IMR-90 (cell line): Measurements from ENCODE around the gene GLE1. TPM values are rescaled to one million over a fixed set of nuclear protein-coding genes. Genes with fewer than 3 reads are reported as not detected.
A peak's percentile ranks its signal among the peaks of the same experiment; 100 is the strongest.

Experiments used
- ATAC-seq: fragments of 200-7000 bp; cut with Tn5 transposase; 2 replicates; pipeline ENCODE4 v1.9.1; 2020; ENCODE audit warnings: low read depth, mild to moderate bottlenecking, moderate library complexity
- BruUV-seq: library from RNA; stranded (reverse); fragments of 400-500 nt; replicated peaks from 2 replicates; lab custom pipeline; 2021; lab: Mats Ljungman, UMichigan
- CTCF ChIA-PET: fragments of 300-600 bp; formaldehyde crosslinking; extraction: SDS; loops from one replicate; lab custom pipeline; 2021; ENCODE audit warnings: antibody characterized with exemption; lab: Yijun Ruan, JAX
- POLR2A ChIA-PET: fragments of 300-600 bp; sonication (Branson Sonifier 250); formaldehyde crosslinking; loops from one replicate; lab custom pipeline; 2022; ENCODE audit warnings: antibody characterized with exemption; ENCODE audit not compliant: unreplicated experiment; lab: Charles Lee
- DNase-seq: peaks from one replicate; pipeline ENCODE4 v3.0.0; 2013
- H2AFZ ChIP-seq: replicated peaks from 2 replicates; pipeline ENCODE3; 2013; ENCODE audit warnings: low read length, mild to moderate bottlenecking; ENCODE audit not compliant: poor library complexity
- H2AK5ac ChIP-seq: 2 replicates; pipeline ENCODE4 v1.6.1; 2013; ENCODE audit warnings: low read depth, low read length, inconsistent platforms
- H2AK9ac ChIP-seq: replicated peaks from 2 replicates; pipeline ENCODE3; 2013; ENCODE audit warnings: mild to moderate bottlenecking, low read depth, low read length, moderate library complexity; ENCODE audit not compliant: poor library complexity
- H2BK120ac ChIP-seq: 2 replicates; pipeline ENCODE4 v1.6.1; 2013; ENCODE audit warnings: low read depth, low read length, inconsistent platforms
- H2BK15ac ChIP-seq: 3 replicates; pipeline ENCODE4 v1.6.1; 2013; ENCODE audit warnings: low read depth, low read length, inconsistent platforms
- H2BK20ac ChIP-seq: 2 replicates; pipeline ENCODE4 v1.6.1; 2013; ENCODE audit warnings: low read depth, mild to moderate bottlenecking, inconsistent platforms, low read length, moderate library complexity
- H2BK5ac ChIP-seq: 2 replicates; pipeline ENCODE4 v1.6.1; 2013; ENCODE audit warnings: mild to moderate bottlenecking, low read depth, low read length, inconsistent platforms; ENCODE audit not compliant: poor library complexity, severe bottlenecking
- H3K14ac ChIP-seq: replicated peaks from 2 replicates; pipeline ENCODE4 v1.6.1; 2013; ENCODE audit warnings: low read depth, low read length, inconsistent platforms
- H3K18ac ChIP-seq: 2 replicates; pipeline ENCODE4 v1.6.1; 2013; ENCODE audit warnings: low read depth, low read length, control low read depth
- H3K23ac ChIP-seq: 2 replicates; pipeline ENCODE4 v1.6.1; 2013; ENCODE audit warnings: low read depth, low read length, inconsistent platforms
- H3K27ac ChIP-seq: 2 replicates; pipeline ENCODE4 v1.5.1; 2013; ENCODE audit warnings: mild to moderate bottlenecking, control low read depth, low read length; ENCODE audit not compliant: insufficient read depth
- H3K27me3 ChIP-seq: 2 replicates; pipeline ENCODE4 v1.6.1; 2013; ENCODE audit warnings: low read length; ENCODE audit not compliant: control insufficient read depth, insufficient read depth
- H3K36me3 ChIP-seq: 2 replicates; pipeline ENCODE4 v1.6.1; 2013; ENCODE audit warnings: low read length, mixed read lengths; ENCODE audit not compliant: control insufficient read depth, insufficient read depth
- H3K4ac ChIP-seq: 2 replicates; pipeline ENCODE4 v1.6.1; 2013; ENCODE audit warnings: low read depth, low read length, inconsistent platforms
- H3K4me1 ChIP-seq: 2 replicates; pipeline ENCODE4 v1.6.1; 2013; ENCODE audit warnings: low read length, mixed read lengths; ENCODE audit not compliant: control insufficient read depth, insufficient read depth
- H3K4me2 ChIP-seq: 2 replicates; pipeline ENCODE4 v1.6.1; 2013; ENCODE audit warnings: low read depth, mild to moderate bottlenecking, control low read depth, low read length, moderate library complexity
- H3K4me3 ChIP-seq: 2 replicates; pipeline ENCODE4 v1.5.1; 2013; ENCODE audit warnings: low read depth, mild to moderate bottlenecking, control low read depth, low read length, moderate library complexity; ENCODE audit not compliant: insufficient read depth
- H3K56ac ChIP-seq: 2 replicates; pipeline ENCODE4 v1.6.1; 2013; ENCODE audit warnings: low read length, inconsistent platforms; ENCODE audit not compliant: insufficient read depth; ENCODE audit errors: extremely low read depth
- H3K79me1 ChIP-seq, 2 experiments: 2 replicates each; pipeline ENCODE4 v1.6.1; 2013; ENCODE audit warnings: low read length in 2 of 2, inconsistent platforms in 1 of 2, low read depth in 1 of 2
- H3K9ac ChIP-seq: 2 replicates; pipeline ENCODE4 v1.6.1; 2013; ENCODE audit warnings: low read depth, low read length, control low read depth
- H3K9me1 ChIP-seq: 2 replicates; pipeline ENCODE4 v1.6.1; 2013; ENCODE audit warnings: low read length, inconsistent platforms; ENCODE audit not compliant: insufficient read depth
- H3K9me3 ChIP-seq: 2 replicates; pipeline ENCODE4 v1.6.1; 2013; ENCODE audit warnings: low read length; ENCODE audit not compliant: control insufficient read depth, insufficient read depth
- H4K20me1 ChIP-seq: 2 replicates; pipeline ENCODE4 v1.6.1; 2013; ENCODE audit warnings: low read length, inconsistent platforms; ENCODE audit not compliant: insufficient read depth
- H4K5ac ChIP-seq: 2 replicates; pipeline ENCODE4 v1.6.1; 2013; ENCODE audit warnings: mild to moderate bottlenecking, low read depth, low read length, control low read depth
- H4K8ac ChIP-seq, 2 experiments: 2 replicates each; pipeline ENCODE4 v1.6.1; 2013; ENCODE audit warnings: low read depth in 2 of 2, low read length in 2 of 2, control low read depth in 1 of 2, inconsistent platforms in 1 of 2
- H4K91ac ChIP-seq: 2 replicates; pipeline ENCODE4 v1.6.1; 2013; ENCODE audit warnings: low read depth, low read length, inconsistent platforms; ENCODE audit not compliant: insufficient read depth
- CEBPB ChIP-seq: IDR thresholded peaks from 2 replicates; pipeline ENCODE4 v1.6.1; 2012; ENCODE audit warnings: low read depth, low read length, improper control_type of control experiment
- CHD1 ChIP-seq: IDR thresholded peaks from 2 replicates; pipeline ENCODE4 v1.6.1; 2012; ENCODE audit warnings: low read depth, low read length, improper control_type of control experiment
- FOS ChIP-seq: fragments of 150-350 bp; IDR thresholded peaks from 2 replicates; pipeline ENCODE4 v1.6.1; 2016; ENCODE audit warnings: low read depth, low read length
- MAFK ChIP-seq: IDR thresholded peaks from 2 replicates; pipeline ENCODE4 v1.6.1; 2012; ENCODE audit warnings: low read depth, low read length, improper control_type of control experiment
- NFE2L2 ChIP-seq: fragments of 150-350 bp; IDR thresholded peaks from 2 replicates; pipeline ENCODE4 v1.6.1; 2016; ENCODE audit warnings: low read depth, mild to moderate bottlenecking, low read length
- POLR2A ChIP-seq: IDR thresholded peaks from 2 replicates; pipeline ENCODE4 v1.6.1; 2012; ENCODE audit warnings: mild to moderate bottlenecking, low read depth, low read length
- RCOR1 ChIP-seq: IDR thresholded peaks from 2 replicates; pipeline ENCODE4 v1.6.1; 2012; ENCODE audit warnings: mild to moderate bottlenecking, low read length, improper control_type of control experiment; ENCODE audit not compliant: insufficient replicate concordance
- RFX5 ChIP-seq: IDR thresholded peaks from 2 replicates; pipeline ENCODE4 v1.8.0; 2012; ENCODE audit warnings: low read depth, mild to moderate bottlenecking, low read length, moderate library complexity
- SMC3 ChIP-seq: fragments of 150-350 bp; IDR thresholded peaks from 2 replicates; pipeline ENCODE4 v1.6.1; 2016; ENCODE audit warnings: low read depth, mild to moderate bottlenecking, antibody characterized with exemption, low read length, moderate library complexity
- WGBS, 2 experiments: methylation state at CpG; one replicate each; pipeline versions ENCODE4 v1.1.5 to v1.1.7; 2013; ENCODE audit warnings: missing lambda C conversion rate in 2 of 2; ENCODE audit not compliant: insufficient read length in 1 of 2; ENCODE audit errors: extremely low coverage in 2 of 2; 5-methylcytosine and 5-hydroxymethylcytosine counted together
- dilution Hi-C: fragments of 300-500 bp; cut with HindIII; formaldehyde crosslinking; loops from one replicate; pipeline ENCODE4 v1.14.3; 2018; ENCODE audit warnings: low sequenced_read_pairs; ENCODE audit not compliant: unreplicated experiment
- in situ Hi-C: fragments of 300-500 bp; cut with MboI; formaldehyde crosslinking; loops from 3 replicates; pipeline ENCODE4 v1.14.3; 2019; ENCODE audit warnings: low sequenced_read_pairs, inconsistent platforms, mixed read lengths
- intact Hi-C: fragments of 100-400 bp; cut with micrococcal nuclease; formaldehyde crosslinking; loops from 2 replicates; pipeline ENCODE4 v1.10.0; 2022
- polyA plus RNA-seq, 3 experiments: library from polyadenylated mRNA; depleted of rRNA; stranded (reverse); fragments of >200 nt; gene quantifications; 2 replicates each; pipeline ENCODE4 v1.2.3, GENCODE V29; 2012; ENCODE audit warnings: low replicate concordance in 1 of 3
- total RNA-seq: library from RNA; depleted of rRNA; stranded (reverse); fragments of >200 nt; gene quantifications from 2 replicates; pipeline ENCODE4 v1.2.3, GENCODE V29; 2012
- TF ChIP-seq, protein P1 (sequence below): fragments of 150-350 bp; IDR thresholded peaks from 2 replicates; pipeline ENCODE4 v1.6.1; 2017; ENCODE audit warnings: mild to moderate bottlenecking, antibody characterized with exemption, low read length, low read depth
- TF ChIP-seq, protein P2 (sequence below): conservative IDR thresholded peaks from 2 replicates; pipeline ENCODE4 v1.5.1; 2012; ENCODE audit warnings: mild to moderate bottlenecking, low read depth, low read length, improper control_type of control experiment

Gene GLE1
- total and polyA plus RNA-seq, 2 of the 4 experiments (the other 2 are of a cell fraction) = 14.3 to 39.4 TPM

DNA sequence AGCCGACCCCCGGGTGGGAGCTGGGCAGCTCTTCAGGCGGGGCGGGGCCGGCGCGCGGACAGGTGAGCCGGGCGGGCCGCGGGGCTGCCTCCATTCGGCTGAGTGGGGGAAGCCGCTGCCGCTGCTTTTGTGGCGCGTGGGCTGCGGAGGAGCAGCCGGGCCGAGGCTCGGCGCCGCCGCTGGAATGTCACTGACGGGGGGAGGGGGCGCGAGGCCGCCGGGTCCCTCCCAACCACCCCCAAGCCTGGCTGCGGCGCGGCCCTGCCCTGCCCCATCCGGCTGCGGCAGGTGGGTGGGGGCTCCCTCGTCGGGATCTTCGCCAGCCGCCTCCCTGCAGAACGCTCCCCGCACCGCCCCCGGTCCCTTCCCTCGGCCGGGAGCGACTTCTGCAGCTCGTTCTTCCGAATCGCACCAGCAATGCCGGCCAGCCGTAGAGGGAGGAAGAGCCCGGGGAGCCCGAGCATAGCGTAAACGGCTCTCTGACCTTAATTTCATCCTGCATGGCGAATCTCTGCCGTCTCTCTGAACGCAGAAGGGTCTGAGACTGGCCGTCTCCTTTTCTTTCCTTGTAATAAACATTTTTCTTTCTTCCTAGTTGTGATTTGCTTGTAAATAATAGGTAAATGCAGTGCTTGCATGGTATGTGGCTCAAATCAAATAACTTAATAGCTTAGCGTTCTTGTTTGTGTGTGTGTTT lies 48.4 kb downstream of the GLE1 start (continued):
- no peak for TF ChIP-seq FOS
- TF ChIP-seq CEBPB = no peak
- no peak for TF ChIP-seq NFE2L2
- no peak for TF ChIP-seq CHD1

DNA sequence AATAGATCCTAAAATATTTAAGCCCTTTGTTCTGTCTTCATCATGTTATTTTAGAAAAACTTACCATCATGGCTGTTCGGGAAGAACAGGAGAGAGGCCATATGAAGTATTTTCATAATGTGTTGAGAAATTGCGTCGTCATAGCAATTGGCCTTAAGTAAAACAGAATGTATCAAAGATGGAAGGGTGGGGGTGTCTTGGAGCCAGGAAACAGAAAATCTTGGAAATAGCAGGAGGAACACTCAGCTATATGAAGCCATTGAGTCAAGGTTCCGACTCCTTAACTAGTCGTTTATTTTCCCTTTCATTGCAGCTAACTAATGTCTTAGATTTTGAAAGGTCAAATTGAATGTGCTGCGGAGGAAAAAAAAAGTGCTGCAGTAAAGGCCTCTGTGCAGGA lies 49.2 kb downstream of the GLE1 start:
- in situ Hi-C loops = loop anchor here (10.0 kb wide), 1 partner anchor 259 kb away; no protein-coding TSS in a partner anchor
- peak; percentile 86 for DNase-seq
- Histone ChIP-seq H3K23ac (peak overlapping the region; percentile 40; the same call in 1 of the 2 replicates), H2BK120ac (no peak overlapping the region), H2BK5ac (peak overlapping the region; percentile 80), H3K27ac (peak overlapping the region; percentile 42; the same call in 1 of the 2 replicates), H2AK9ac (no peak overlapping the region), H4K20me1 (peaks cover 50% of the 10 kb centered on the region), H3K4me3 (peak overlapping the region; percentile 99), H4K91ac (no peak overlapping the region), H3K18ac (peak overlapping the region; percentile 51; the same call in 1 of the 2 replicates), H3K27me3 (no peaks in the 10 kb centered on the region), H3K9me3 (no peaks in the 10 kb centered on the region), H3K14ac (peak overlapping the region; percentile 32; the same call in 1 of the 2 replicates), H3K9ac (peak overlapping the region; percentile 91; the same call in 1 of the 2 replicates), H3K56ac (peak overlapping the region; percentile 52; the same call in 1 of the 2 replicates), H3K4ac (peak overlapping the region; percentile 20; the same call in 1 of the 2 replicates), H3K79me1 (peaks cover 0 to 58% of the 10 kb centered on the region in 2 experiments; a peak in 2 of 4 replicates), H2AK5ac (no peak overlapping the region), H2BK20ac (no peak overlapping the region), H3K4me2 (peak overlapping the region; percentile 66), H3K9me1 (peaks cover 4% of the 10 kb centered on the region; the same call in 1 of the 2 replicates), H3K4me1 (peaks cover 14% of the 10 kb centered on the region), H4K8ac (peak overlapping the region in 1 of 2 experiments; percentile 16; a peak in 1 of 4 replicates), H4K5ac (no peak overlapping the region; the same call in 1 of the 2 replicates), H2AFZ (no peak overlapping the region), H3K36me3 (no peaks in the 10 kb centered on the region), H2BK15ac (no peak overlapping the region)
- ChIA-PET POLR2A (no interaction called here), CTCF (interaction anchor here (0.9 kb wide), 1 partner anchor 82 kb away, joined by 3 read pairs; no protein-coding TSS in a partner anchor)
- intact Hi-C loops = no loop called here
- TF ChIP-seq CHD1 (0 out of 2 replicates have a peak, but pooled peaks have one; percentile 5), MAFK (no peak), RFX5 (no peak), RCOR1 (no peak), POLR2A (no peak), CEBPB (peak; percentile 54; the same call in 1 of the 2 replicates), SMC3 (no peak), NFE2L2 (no peak)
- TF ChIP-seq, protein P1, sequence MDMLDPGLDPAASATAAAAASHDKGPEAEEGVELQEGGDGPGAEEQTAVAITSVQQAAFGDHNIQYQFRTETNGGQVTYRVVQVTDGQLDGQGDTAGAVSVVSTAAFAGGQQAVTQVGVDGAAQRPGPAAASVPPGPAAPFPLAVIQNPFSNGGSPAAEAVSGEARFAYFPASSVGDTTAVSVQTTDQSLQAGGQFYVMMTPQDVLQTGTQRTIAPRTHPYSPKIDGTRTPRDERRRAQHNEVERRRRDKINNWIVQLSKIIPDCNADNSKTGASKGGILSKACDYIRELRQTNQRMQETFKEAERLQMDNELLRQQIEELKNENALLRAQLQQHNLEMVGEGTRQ = no peak
- TF ChIP-seq, protein P2, sequence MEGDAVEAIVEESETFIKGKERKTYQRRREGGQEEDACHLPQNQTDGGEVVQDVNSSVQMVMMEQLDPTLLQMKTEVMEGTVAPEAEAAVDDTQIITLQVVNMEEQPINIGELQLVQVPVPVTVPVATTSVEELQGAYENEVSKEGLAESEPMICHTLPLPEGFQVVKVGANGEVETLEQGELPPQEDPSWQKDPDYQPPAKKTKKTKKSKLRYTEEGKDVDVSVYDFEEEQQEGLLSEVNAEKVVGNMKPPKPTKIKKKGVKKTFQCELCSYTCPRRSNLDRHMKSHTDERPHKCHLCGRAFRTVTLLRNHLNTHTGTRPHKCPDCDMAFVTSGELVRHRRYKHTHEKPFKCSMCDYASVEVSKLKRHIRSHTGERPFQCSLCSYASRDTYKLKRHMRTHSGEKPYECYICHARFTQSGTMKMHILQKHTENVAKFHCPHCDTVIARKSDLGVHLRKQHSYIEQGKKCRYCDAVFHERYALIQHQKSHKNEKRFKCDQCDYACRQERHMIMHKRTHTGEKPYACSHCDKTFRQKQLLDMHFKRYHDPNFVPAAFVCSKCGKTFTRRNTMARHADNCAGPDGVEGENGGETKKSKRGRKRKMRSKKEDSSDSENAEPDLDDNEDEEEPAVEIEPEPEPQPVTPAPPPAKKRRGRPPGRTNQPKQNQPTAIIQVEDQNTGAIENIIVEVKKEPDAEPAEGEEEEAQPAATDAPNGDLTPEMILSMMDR = no peak
- WGBS, 2 experiments = no CpG with 5 or more reads among the region's 6 CpGs
- no TSS peak for BruUV-seq
- no peak for ATAC-seq
- dilution Hi-C loops = no loop called here
